ENCODE measurements around the gene MTFMT.

MTFMT gene

GRCh38 chr15:64981812-64982431 lies 47.5 kb downstream of the MTFMT start:
- DNase-seq, result no peak

GRCh38 chr15:64979252-64979710 lies 50.2 kb downstream of the MTFMT start:
- no peak for DNase-seq

GRCh38 chr15:64975390-64975789 lies 54.0 kb downstream of the MTFMT start:
- no peak for DNase-seq

GRCh38 chr15:64970698-64971097 lies 58.7 kb downstream of the MTFMT start:
- no peak for DNase-seq

GRCh38 chr15:64969401-64969800 lies 60.0 kb downstream of the MTFMT start:
- DNase-seq, result no peak

GRCh38 chr15:64961013-64961412 lies 68.4 kb downstream of the MTFMT start:
- no peak for DNase-seq

GRCh38 chr15:64960153-64960552 lies 69.3 kb downstream of the MTFMT start:
- no peak for DNase-seq

GRCh38 chr15:64959128-64959527 lies 70.3 kb downstream of the MTFMT start:
- no peak for DNase-seq

- DNase-seq, result no peak
These were observed 75.0 kb downstream of the MTFMT start for GRCh38 chr15:64954395-64954794.

GRCh38 chr15:64951777-64952418 lies 77.5 kb downstream of the MTFMT start:
- DNase-seq, result no peak

Data from stimulated activated CD4-positive, alpha-beta T cell treated with anti-CD3 and anti-CD28 coated beads, Interleukin-15, amount 100 ng/mL, for 24 hours (primary cell).